Prostate gland (tissue), 2 donors: ENCODE measurements around the gene PLEKHM2. TPM values are rescaled to one million over a fixed set of nuclear protein-coding genes. Genes with fewer than 3 reads are reported as not detected.

ENCODE experiments used
- DNase-seq: peaks from one replicate; pipeline ENCODE4 v3.0.0-alpha.2; 2019; ENCODE audit warnings: low spot score
- H3K27ac ChIP-seq, 2 donors: fragments of 200-600 bp; sonication (generic); 2 replicates each; pipeline ENCODE4 v1.5.1; 2017 to 2019
- H3K27me3 ChIP-seq: fragments of 200-600 bp; sonication (generic); replicated peaks from 2 replicates; pipeline ENCODE4 v1.5.1; 2019; ENCODE audit not compliant: insufficient read depth
- H3K36me3 ChIP-seq, 2 donors: fragments of 200-600 bp; sonication (generic); 1 replicate in 1 of 2; 2 replicates in 1 of 2; pipeline versions ENCODE4 v1.5.1 to v1.8.1; 2017 to 2019
- H3K4me1 ChIP-seq: fragments of 200-600 bp; sonication (generic); replicated peaks from 2 replicates; pipeline ENCODE4 v1.5.1; 2019
- H3K4me3 ChIP-seq, 2 donors: fragments of 200-600 bp; sonication (generic); 2 replicates each; pipeline ENCODE4 v1.5.1; 2017 to 2019
- H3K9me3 ChIP-seq: fragments of 200-600 bp; sonication (generic); 2 replicates; pipeline ENCODE4 v1.5.1; 2017
- POLR2A ChIP-seq: fragments of 450-650 bp; IDR thresholded peaks from one replicate; pipeline ENCODE4 v1.6.1; 2016; ENCODE audit warnings: antibody characterized with exemption, mild to moderate bottlenecking
- POLR2AphosphoS5 ChIP-seq: sonication (generic); formaldehyde crosslinking; IDR thresholded peaks from one replicate; pipeline ENCODE4 v1.6.1; 2017; ENCODE audit warnings: antibody characterized with exemption
- WGBS: methylation state at CpG from one replicate; pipeline ENCODE4 v1.1.5; 2018; 5-methylcytosine and 5-hydroxymethylcytosine counted together
- intact Hi-C: fragments of 100-400 bp; cut with DNase I; formaldehyde crosslinking; loops from one replicate; pipeline ENCODE4 v1.14.2; 2022
- total RNA-seq, 2 donors: library from RNA; depleted of rRNA; stranded (reverse); fragments of >200 nt; gene quantifications; one replicate each; pipeline ENCODE4 v1.1.0, GENCODE V29; 2016
- TF ChIP-seq, protein P1 (sequence below), 4 experiments: fragments of 200-600 bp in 2 of 4; fragments of 450-650 bp in 2 of 4; sonication (generic) in 2 of 4; IDR thresholded peaks; 1 replicate in 3 of 4; 2 replicates in 1 of 4; pipeline ENCODE4 v1.5.1; 2016 to 2019; ENCODE audit warnings: antibody characterized with exemption in 4 of 4, mild to moderate bottlenecking in 2 of 4, moderate library complexity in 2 of 4

PLEKHM2 gene
- total RNA-seq, 2 donors from 2014 or later, result 29.0 to 60.4 TPM

DNA sequence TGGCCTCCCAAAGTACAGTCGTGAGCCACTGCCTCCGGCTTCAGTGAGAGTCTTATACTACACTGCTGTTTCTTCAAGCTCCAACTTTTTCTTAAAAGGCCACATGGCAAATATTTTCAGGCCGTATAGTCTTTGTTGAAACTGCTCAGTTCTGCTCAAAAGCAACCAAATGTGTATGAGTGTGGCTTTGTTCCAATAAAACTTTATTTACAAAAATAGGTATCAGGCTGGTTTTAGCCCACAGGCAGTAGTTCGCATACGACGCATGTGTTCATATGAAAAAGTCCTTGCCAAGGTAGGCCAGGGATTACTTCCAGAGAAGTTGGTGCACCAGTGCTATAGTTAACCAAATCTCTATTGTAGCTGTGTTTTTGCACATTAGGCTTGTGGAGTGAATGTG, 6.2 kb downstream of the PLEKHM2 start:
- Histone ChIP-seq H3K36me3 (no peaks in the 10 kb centered on the region), H3K4me3 (no peak overlapping the region), H3K9me3 (no peaks in the 10 kb centered on the region), H3K4me1 (no peaks in the 10 kb centered on the region), H3K27ac (no peak overlapping the region), H3K27me3 (no peaks in the 10 kb centered on the region)
- WGBS, result 98% methylated on average over 6 of the region's 6 CpGs
- TF ChIP-seq POLR2A (no peak), POLR2AphosphoS5 (no peak)
- TF ChIP-seq, protein P1, sequence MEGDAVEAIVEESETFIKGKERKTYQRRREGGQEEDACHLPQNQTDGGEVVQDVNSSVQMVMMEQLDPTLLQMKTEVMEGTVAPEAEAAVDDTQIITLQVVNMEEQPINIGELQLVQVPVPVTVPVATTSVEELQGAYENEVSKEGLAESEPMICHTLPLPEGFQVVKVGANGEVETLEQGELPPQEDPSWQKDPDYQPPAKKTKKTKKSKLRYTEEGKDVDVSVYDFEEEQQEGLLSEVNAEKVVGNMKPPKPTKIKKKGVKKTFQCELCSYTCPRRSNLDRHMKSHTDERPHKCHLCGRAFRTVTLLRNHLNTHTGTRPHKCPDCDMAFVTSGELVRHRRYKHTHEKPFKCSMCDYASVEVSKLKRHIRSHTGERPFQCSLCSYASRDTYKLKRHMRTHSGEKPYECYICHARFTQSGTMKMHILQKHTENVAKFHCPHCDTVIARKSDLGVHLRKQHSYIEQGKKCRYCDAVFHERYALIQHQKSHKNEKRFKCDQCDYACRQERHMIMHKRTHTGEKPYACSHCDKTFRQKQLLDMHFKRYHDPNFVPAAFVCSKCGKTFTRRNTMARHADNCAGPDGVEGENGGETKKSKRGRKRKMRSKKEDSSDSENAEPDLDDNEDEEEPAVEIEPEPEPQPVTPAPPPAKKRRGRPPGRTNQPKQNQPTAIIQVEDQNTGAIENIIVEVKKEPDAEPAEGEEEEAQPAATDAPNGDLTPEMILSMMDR (IDR thresholded peaks at IDR 0.05), result no peak
- intact Hi-C loops, result no loop called here
- DNase-seq, result no peak

DNA sequence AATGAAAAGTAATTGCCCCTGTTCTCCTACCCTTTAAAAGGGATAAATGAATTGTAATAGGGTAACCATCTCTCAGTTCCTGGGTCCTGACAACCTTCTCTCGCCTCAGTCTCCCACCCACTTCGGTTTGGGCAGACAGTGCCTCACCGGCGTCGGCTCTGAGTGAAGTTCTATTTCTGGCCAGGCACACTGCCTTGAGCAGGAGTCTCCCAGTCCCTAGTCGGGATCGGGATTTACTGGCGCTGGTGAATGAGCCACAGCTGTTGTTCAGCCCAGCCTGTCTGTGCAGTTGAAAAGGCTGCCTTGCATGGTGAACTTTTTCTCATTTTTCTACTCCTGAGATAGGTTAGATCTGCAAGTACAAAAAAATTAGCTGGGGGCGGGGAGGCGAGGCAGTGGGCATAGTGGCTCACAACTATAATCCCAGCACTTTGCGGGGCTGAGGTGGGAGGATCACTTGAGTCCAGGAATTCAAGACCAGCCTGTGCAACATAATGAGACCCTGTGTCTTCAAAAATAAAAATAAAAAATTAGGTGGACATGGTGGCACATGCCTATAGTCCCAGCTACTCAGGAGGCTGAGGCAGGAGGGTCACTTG, 7.4 kb downstream of the PLEKHM2 start:
- Histone ChIP-seq H3K27ac (no peak overlapping the region), H3K4me1 (no peaks in the 10 kb centered on the region)
- 53% methylated on average over 11 of the region's 11 CpGs for WGBS

DNA sequence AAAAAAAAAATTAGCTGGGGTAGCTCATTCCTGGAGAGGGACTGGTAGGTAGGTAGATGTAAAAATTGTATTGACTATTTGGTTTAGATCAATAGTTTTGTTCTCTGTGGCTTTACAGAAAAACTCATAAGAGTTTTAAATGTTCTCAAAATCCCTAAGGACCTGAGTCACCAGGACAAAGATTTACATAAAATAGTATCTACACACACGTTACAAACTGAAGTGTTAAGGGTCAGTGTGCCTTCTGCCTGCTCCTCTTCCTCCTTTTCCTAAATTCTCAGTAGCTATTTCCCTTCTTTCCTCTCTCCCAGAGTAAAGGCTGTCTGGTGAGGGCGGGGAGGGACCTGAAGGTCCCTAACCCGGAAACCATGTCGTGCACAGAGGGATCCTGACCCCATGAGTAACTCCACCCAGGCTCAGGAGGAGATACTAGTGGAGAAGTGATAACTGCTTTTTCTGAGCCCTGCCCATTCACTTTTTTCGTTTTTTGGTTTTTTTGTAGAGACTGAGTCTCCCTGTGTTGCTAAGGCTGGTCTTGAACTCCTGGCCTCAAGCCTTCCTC, 8.1 kb downstream of the PLEKHM2 start:
- Histone ChIP-seq H3K27ac (no peak overlapping the region), H3K27me3 (no peaks in the 10 kb centered on the region), H3K4me1 (no peaks in the 10 kb centered on the region), H3K9me3 (no peaks in the 10 kb centered on the region), H3K4me3 (no peak overlapping the region), H3K36me3 (no peaks in the 10 kb centered on the region)
- 68% methylated on average over 5 of the region's 5 CpGs for WGBS
- intact Hi-C loops, result no loop called here
- DNase-seq, result no peak
- TF ChIP-seq POLR2AphosphoS5, result no peak
- TF ChIP-seq POLR2A, result no peak
- TF ChIP-seq, protein P1 (IDR thresholded peaks at IDR 0.05), result no peak

More for the DNA sequence above, 7.4 kb downstream of the PLEKHM2 start:
- H3K9me3 ChIP-seq, result no peaks in the 10 kb centered on the region
- TF ChIP-seq, protein P1 (IDR thresholded peaks at IDR 0.05), result no peak
- TF ChIP-seq POLR2AphosphoS5 (no peak), POLR2A (no peak)
- intact Hi-C loops, result no loop called here
- no peaks in the 10 kb centered on the region for H3K36me3 ChIP-seq
- DNase-seq, result no peak
- no peak overlapping the region for H3K4me3 ChIP-seq
- no peaks in the 10 kb centered on the region for H3K27me3 ChIP-seq

DNA sequence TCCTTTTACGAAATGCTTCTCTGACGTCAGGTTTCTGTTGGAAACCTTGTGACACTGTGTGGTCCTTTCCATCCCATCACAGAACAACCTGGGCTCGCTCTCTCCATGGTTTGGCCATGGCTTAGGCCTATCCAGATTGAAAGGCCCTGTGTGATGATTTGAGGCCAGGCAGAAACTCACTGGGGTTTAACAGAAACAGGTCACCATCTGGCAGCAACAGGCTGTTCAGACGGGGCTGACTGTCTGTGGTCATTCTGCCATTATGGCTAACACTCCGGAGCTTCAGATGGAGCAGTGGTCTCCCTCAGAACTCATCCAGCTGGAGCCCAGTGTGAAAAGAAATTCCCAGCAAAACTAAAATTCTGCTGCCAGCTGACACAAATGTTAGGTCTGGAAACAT, 9.3 kb downstream of the PLEKHM2 start:
- no peaks in the 10 kb centered on the region for H3K9me3 ChIP-seq
- no peak overlapping the region for H3K4me3 ChIP-seq
- intact Hi-C loops, result no loop called here
- no peak overlapping the region for H3K27ac ChIP-seq
- no peaks in the 10 kb centered on the region for H3K36me3 ChIP-seq
- TF ChIP-seq, protein P1 (IDR thresholded peaks at IDR 0.05), result no peak
- no peak for TF ChIP-seq POLR2A
- no peaks in the 10 kb centered on the region for H3K27me3 ChIP-seq
- DNase-seq, result no peak
- 91% methylated on average over 5 of the region's 5 CpGs for WGBS
- no peaks in the 10 kb centered on the region for H3K4me1 ChIP-seq

DNA sequence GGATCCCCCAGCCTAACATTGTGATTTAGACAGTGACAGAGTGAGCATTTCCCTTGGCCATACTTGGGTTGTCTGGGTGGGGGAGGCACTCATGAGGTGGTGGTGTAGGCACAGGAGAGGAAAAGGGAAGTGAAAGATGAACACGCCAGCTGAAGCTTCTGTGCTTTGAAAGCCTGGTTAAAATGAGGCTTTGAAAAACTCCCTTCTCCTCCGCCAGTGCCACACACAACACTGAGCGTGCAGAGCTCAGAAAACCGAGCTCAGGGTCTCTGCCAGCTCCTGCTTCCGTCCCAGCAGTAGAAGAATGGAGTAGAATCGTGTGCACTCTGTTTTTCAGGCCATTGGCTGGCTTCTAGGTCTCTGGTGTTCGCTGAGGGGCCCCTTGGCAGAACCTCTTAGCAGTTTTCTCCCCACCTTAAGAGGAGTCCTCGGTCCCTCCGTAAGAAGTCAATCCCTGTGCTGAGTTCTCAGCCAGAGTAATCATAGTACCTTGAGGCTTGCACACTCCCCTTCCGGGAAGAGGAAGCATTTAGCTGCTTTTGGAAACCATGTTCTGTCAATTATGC, 12.9 kb downstream of the PLEKHM2 start:
- H3K27ac ChIP-seq, result no peak overlapping the region
- 65% methylated on average over 10 of the region's 10 CpGs for WGBS

More for the DNA sequence above, 12.9 kb downstream of the PLEKHM2 start:
- no peak for DNase-seq
- Histone ChIP-seq H3K4me3 (no peak overlapping the region), H3K9me3 (no peaks in the 10 kb centered on the region), H3K36me3 (no peaks in the 10 kb centered on the region), H3K27me3 (no peaks in the 10 kb centered on the region), H3K4me1 (no peaks in the 10 kb centered on the region)
- intact Hi-C loops, result no loop called here
- TF ChIP-seq POLR2AphosphoS5 (no peak), POLR2A (no peak)
- TF ChIP-seq, protein P1 (IDR thresholded peaks at IDR 0.05), result no peak
